Inferior parietal cortex (tissue), 1 donor: ENCODE data around the gene SEC14L2.

ENCODE experiments used
- DNase-seq: peaks from one replicate; pipeline ENCODE4 v3.0.0-alpha.2; 2016; ENCODE audit errors: extremely low spot score

SEC14L2 gene

DNA sequence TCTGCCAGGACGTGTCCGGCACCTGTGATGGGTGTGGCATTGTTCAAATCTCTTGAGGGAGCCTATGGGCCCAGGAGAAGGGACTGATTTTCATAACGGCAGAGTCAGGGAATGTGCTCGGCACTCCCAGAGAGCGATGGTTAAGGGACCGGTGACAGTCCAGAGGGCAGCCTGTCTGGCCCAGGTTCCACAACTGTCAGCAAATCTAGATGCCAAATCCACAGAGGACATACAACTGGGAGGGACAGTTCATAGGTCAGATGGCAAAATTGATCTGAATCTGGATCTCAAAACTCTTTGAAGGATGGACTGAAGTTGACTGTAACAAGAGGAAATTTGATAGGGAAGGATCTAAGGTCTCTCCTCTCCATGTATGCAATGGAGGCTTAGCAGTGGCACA, 7.5 kb downstream of the SEC14L2 start:
- no peak for DNase-seq

DNA sequence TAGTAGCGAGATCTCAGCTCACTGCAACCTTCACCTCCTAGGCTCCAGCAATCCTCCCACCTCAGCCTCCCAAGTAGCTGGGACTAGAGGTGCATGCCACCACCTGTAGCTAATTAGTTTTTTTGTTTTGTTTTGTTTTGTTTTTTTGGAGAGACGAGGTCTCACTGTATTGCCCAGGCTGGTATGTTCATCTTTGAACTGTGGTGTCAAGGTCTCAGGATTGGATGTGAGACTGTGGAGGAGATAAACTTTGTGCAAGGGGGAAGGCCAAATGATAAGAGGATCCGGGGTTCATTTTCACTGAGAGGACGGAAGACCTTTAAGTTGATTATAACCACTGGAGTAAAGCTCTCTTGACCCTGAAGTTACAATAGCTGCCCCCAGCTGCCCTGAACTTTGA, 8.9 kb downstream of the SEC14L2 start:
- no peak for DNase-seq

DNA sequence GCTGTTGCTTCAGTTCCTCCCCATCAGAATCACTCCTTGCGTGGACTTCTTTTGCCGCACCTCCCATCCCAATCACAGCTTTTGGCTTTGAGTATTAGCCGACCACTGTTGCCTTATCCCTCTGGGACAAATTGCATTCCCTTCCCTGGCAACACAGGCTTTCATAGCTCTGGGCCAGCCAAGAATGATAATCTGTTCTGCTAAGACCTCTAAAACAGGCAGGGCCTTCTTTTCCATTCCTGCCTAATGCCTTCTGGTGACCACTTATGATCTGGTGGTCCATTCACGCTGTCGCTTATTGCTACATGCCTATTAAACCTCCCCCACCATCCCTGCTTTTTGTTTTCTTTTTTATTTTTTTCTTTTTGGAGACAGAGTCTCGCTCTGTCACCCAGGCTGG, 9.6 kb downstream of the SEC14L2 start:
- no peak for DNase-seq

- no peak for DNase-seq
These were observed 11.7 kb downstream of the SEC14L2 start for GRCh38 chr22:30408388-30409102.

DNA sequence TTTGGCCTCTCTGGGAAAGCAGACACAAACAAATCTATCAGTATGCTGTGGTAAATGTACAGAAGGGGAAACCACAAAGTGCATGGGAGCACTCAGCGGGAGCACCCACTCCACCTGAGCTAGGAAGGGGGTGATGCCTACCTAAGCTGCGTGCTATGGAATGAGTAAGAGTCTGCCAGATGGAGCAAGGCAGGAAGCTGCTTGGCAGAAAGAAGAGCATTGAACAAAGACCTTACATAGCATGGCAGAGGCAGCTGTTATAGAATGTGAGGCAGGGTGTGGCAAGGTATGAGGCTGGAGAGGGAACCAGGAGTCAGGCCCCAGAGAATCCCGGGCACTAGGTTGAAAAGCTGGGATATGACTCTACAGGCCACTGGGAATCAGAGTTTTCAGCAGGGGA, 15.0 kb downstream of the SEC14L2 start:
- no peak for DNase-seq

GRCh38 chr22:30413001-30413400, 16.2 kb downstream of the SEC14L2 start:
- no peak for DNase-seq

DNA sequence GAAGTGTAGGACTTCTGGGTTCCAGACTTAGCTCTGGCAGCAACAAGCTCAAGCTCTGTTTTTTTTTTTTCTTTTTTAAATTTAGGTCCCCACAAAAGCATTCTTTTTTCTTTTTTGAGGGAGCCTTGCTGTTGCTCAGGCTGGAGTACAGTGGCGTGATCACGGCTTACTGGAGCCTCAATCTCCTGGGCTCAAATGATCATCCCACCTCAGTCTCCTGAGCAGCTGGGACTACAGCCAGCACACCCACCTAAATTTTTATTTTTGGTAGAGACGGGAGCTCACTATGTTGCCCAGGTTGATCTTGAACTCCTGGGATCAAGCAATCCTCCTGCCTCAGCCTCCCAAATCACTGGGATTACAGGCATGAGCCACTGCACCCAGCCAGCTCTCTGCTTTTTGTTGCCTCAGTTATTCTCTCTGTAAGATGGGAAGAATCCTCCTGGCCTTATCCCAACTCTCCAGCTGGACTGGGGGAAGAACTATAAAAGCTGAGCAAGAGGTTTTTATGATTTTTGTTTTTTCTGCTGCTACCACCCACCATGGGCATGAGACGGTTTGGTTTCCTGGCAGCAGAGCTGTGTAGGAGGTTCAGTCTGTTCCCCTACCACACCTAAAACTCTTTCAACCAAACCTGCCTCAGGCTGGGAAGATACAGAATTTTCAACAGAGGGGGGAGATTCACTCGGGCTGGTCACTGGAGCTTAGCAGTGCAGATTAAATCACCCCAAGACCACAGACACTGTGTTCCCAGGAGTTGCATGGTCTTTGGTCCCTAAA, 17.1 kb downstream of the SEC14L2 start:
- DNase-seq: peak; percentile 33

- no peak for DNase-seq
These were observed 17.8 kb downstream of the SEC14L2 start for GRCh38 chr22:30414525-30415047.

GRCh38 chr22:30416403-30416802, 19.6 kb downstream of the SEC14L2 start:
- DNase-seq: no peak

DNA sequence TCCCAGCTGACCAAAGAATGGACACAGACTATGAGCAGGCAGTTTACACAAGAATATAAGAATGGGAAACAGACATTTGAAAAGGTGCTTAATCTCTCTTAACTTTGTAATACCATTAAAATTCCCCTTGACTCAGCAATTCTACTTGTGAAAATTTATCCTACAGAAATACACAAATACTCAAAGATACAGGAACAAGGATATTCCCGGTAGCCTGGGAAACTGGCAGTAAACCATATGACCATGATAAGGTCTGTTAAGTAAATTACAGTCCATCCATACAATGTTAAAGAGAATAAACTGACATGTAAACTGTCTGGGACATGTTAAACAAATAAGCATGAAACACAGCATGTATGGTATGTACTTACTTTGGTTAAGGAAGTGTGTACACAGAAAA, 20.0 kb downstream of the SEC14L2 start:
- no peak for DNase-seq

GRCh38 chr22:30420347-30421125, 23.7 kb downstream of the SEC14L2 start:
- DNase-seq: peak; percentile 22

- peak; percentile 9 for DNase-seq
These were observed 25.1 kb downstream of the SEC14L2 start for GRCh38 chr22:30421695-30422480.

- peak; percentile 44 for DNase-seq
These were observed 25.9 kb downstream of the SEC14L2 start for GRCh38 chr22:30422481-30423300.

DNA sequence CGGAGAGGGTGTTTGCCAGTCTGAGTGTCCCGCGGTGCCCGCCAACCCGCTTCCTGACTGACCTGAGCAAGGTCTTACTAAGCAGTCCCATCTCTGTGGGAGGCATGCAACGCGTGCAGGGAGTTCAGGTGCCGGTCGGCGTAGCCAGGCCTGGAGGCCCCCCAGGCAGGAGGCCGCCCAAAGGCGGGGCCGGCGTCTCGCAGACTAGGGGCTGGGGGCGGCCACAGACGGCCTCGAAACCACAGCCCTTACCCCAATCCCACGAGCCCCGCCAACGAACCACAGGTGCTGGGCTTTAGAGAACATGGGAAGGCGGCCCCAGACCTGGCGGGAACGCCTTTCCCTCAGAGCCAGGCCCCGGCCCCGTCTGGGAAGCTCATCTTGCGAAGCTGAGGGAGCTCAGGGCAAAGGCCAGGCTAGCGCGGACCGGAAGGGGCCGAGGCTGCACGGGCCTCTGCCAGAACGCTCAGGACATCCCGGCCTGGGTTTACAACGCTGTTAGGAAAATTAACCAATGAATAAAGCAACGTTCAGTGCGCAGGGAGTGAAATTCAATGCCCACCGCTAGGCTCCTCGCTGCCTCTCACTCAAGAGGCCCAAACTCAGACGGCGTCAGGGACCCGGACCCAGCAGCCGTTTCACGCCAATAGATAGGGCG, 26.6 kb downstream of the SEC14L2 start:
- DNase-seq: no peak

DNA sequence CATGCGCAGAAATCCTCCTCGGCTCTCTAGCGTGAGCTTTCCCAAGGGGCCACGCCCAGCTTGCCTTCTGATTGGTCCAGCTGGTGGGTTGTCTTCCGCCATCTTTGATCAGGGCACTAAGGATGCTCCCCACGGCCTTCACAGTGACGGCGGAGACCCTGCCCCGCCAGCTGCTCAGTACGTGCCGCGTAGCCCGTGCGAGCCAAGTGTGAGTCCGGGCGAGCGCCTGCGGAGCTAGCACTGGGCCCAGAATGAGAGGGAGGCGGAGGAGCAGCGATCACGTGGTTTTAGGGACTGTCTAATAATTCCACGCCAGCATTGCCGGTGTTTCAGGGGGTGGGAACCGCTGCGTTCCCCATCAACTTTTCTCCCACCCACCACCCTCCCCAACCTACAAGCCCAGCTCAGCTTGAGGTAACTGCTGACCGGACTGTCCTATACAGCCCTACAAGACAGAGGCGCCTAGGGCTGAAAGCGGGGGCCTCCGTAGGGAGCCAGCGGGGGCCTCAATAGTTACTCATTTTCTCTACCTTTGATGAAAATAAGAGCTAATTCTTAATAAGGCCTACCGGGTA, 27.2 kb downstream of the SEC14L2 start:
- DNase-seq: peak; percentile 100

DNA sequence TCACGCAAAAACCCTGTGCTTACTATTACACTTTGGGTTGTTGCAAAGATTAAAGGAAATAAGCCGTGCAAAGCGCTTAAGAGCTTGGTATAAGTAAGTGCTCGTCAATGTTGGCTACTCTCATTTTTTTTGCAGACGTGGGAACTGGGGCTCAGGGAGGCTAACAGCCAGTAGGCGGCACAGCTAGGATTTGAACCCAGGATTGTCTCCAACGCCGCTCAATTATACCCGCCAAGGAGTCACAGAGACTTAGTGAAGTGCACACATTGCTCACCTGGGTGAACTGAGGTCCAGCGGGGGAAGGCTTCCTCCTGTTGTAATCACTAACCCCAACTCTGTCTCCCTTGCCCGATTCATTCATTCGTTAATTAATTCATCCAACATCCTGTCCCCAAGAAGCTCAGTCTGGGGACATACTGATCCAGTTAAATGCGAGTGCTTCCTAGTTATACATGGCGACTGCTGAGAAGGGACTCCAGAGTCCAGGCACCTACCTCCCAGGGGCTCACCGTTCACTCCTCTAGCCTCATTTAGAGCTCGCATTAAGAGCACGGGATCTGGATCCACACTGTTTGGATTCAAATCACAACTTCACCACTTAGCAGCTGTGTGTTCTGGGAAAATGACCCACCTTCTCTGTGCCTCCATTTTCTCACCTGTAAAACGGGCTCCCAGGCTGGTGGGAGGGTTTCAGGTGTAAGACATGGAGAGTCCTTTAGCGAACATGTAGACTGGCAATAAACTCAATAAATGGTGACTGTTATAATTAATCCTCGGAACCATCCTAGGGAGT, 27.9 kb downstream of the SEC14L2 start:
- DNase-seq: peak; percentile 65

- no peak for DNase-seq
These were observed 28.5 kb downstream of the SEC14L2 start for GRCh38 chr22:30425327-30425615.

GRCh38 chr22:30425616-30426387, 29.0 kb downstream of the SEC14L2 start, which contains the start of gene MTFP1:
Gene MTFP1 (plus strand): TSS chr22:30425768. CDS start chr22:30425880, 112 bp downstream.
- peak; percentile 28 for DNase-seq
